IMR-90 (cell line): ENCODE measurements around the gene SRPK2. TPM values are rescaled to one million over a fixed set of nuclear protein-coding genes. Genes with fewer than 3 reads are reported as not detected.

Experiments used
- ATAC-seq: fragments of 200-7000 bp; cut with Tn5 transposase; 2 replicates; pipeline ENCODE4 v1.9.1; 2020; ENCODE audit warnings: low read depth, mild to moderate bottlenecking, moderate library complexity
- BruUV-seq: library from RNA; stranded (reverse); fragments of 400-500 nt; replicated peaks from 2 replicates; lab custom pipeline; 2021; lab: Mats Ljungman, UMichigan
- CTCF ChIA-PET: fragments of 300-600 bp; formaldehyde crosslinking; extraction: SDS; loops from one replicate; lab custom pipeline; 2021; ENCODE audit warnings: antibody characterized with exemption; lab: Yijun Ruan, JAX
- POLR2A ChIA-PET: fragments of 300-600 bp; sonication (Branson Sonifier 250); formaldehyde crosslinking; loops from one replicate; lab custom pipeline; 2022; ENCODE audit warnings: antibody characterized with exemption; ENCODE audit not compliant: unreplicated experiment; lab: Charles Lee
- DNase-seq: peaks from one replicate; pipeline ENCODE4 v3.0.0; 2013
- H2AFZ ChIP-seq: replicated peaks from 2 replicates; pipeline ENCODE3; 2013; ENCODE audit warnings: low read length, mild to moderate bottlenecking; ENCODE audit not compliant: poor library complexity
- H2AK5ac ChIP-seq: 2 replicates; pipeline ENCODE4 v1.6.1; 2013; ENCODE audit warnings: low read depth, low read length, inconsistent platforms
- H2AK9ac ChIP-seq: replicated peaks from 2 replicates; pipeline ENCODE3; 2013; ENCODE audit warnings: mild to moderate bottlenecking, low read depth, low read length, moderate library complexity; ENCODE audit not compliant: poor library complexity
- H2BK120ac ChIP-seq: 2 replicates; pipeline ENCODE4 v1.6.1; 2013; ENCODE audit warnings: low read depth, low read length, inconsistent platforms
- H2BK15ac ChIP-seq: 3 replicates; pipeline ENCODE4 v1.6.1; 2013; ENCODE audit warnings: low read depth, low read length, inconsistent platforms
- H2BK20ac ChIP-seq: 2 replicates; pipeline ENCODE4 v1.6.1; 2013; ENCODE audit warnings: low read depth, mild to moderate bottlenecking, inconsistent platforms, low read length, moderate library complexity
- H2BK5ac ChIP-seq: 2 replicates; pipeline ENCODE4 v1.6.1; 2013; ENCODE audit warnings: mild to moderate bottlenecking, low read depth, low read length, inconsistent platforms; ENCODE audit not compliant: poor library complexity, severe bottlenecking
- H3K14ac ChIP-seq: replicated peaks from 2 replicates; pipeline ENCODE4 v1.6.1; 2013; ENCODE audit warnings: low read depth, low read length, inconsistent platforms
- H3K18ac ChIP-seq: 2 replicates; pipeline ENCODE4 v1.6.1; 2013; ENCODE audit warnings: low read depth, low read length, control low read depth
- H3K23ac ChIP-seq: 2 replicates; pipeline ENCODE4 v1.6.1; 2013; ENCODE audit warnings: low read depth, low read length, inconsistent platforms
- H3K27ac ChIP-seq: 2 replicates; pipeline ENCODE4 v1.5.1; 2013; ENCODE audit warnings: mild to moderate bottlenecking, control low read depth, low read length; ENCODE audit not compliant: insufficient read depth
- H3K27me3 ChIP-seq: 2 replicates; pipeline ENCODE4 v1.6.1; 2013; ENCODE audit warnings: low read length; ENCODE audit not compliant: control insufficient read depth, insufficient read depth
- H3K36me3 ChIP-seq: 2 replicates; pipeline ENCODE4 v1.6.1; 2013; ENCODE audit warnings: low read length, mixed read lengths; ENCODE audit not compliant: control insufficient read depth, insufficient read depth
- H3K4ac ChIP-seq: 2 replicates; pipeline ENCODE4 v1.6.1; 2013; ENCODE audit warnings: low read depth, low read length, inconsistent platforms
- H3K4me1 ChIP-seq: 2 replicates; pipeline ENCODE4 v1.6.1; 2013; ENCODE audit warnings: low read length, mixed read lengths; ENCODE audit not compliant: control insufficient read depth, insufficient read depth
- H3K4me2 ChIP-seq: 2 replicates; pipeline ENCODE4 v1.6.1; 2013; ENCODE audit warnings: low read depth, mild to moderate bottlenecking, control low read depth, low read length, moderate library complexity
- H3K4me3 ChIP-seq: 2 replicates; pipeline ENCODE4 v1.5.1; 2013; ENCODE audit warnings: low read depth, mild to moderate bottlenecking, control low read depth, low read length, moderate library complexity; ENCODE audit not compliant: insufficient read depth
- H3K56ac ChIP-seq: 2 replicates; pipeline ENCODE4 v1.6.1; 2013; ENCODE audit warnings: low read length, inconsistent platforms; ENCODE audit not compliant: insufficient read depth; ENCODE audit errors: extremely low read depth
- H3K79me1 ChIP-seq, 2 experiments: 2 replicates each; pipeline ENCODE4 v1.6.1; 2013; ENCODE audit warnings: low read length in 2 of 2, inconsistent platforms in 1 of 2, low read depth in 1 of 2
- H3K9ac ChIP-seq: 2 replicates; pipeline ENCODE4 v1.6.1; 2013; ENCODE audit warnings: low read depth, low read length, control low read depth
- H3K9me1 ChIP-seq: 2 replicates; pipeline ENCODE4 v1.6.1; 2013; ENCODE audit warnings: low read length, inconsistent platforms; ENCODE audit not compliant: insufficient read depth
- H3K9me3 ChIP-seq: 2 replicates; pipeline ENCODE4 v1.6.1; 2013; ENCODE audit warnings: low read length; ENCODE audit not compliant: control insufficient read depth, insufficient read depth
- H4K20me1 ChIP-seq: 2 replicates; pipeline ENCODE4 v1.6.1; 2013; ENCODE audit warnings: low read length, inconsistent platforms; ENCODE audit not compliant: insufficient read depth
- H4K5ac ChIP-seq: 2 replicates; pipeline ENCODE4 v1.6.1; 2013; ENCODE audit warnings: mild to moderate bottlenecking, low read depth, low read length, control low read depth
- H4K8ac ChIP-seq, 2 experiments: 2 replicates each; pipeline ENCODE4 v1.6.1; 2013; ENCODE audit warnings: low read depth in 2 of 2, low read length in 2 of 2, control low read depth in 1 of 2, inconsistent platforms in 1 of 2
- H4K91ac ChIP-seq: 2 replicates; pipeline ENCODE4 v1.6.1; 2013; ENCODE audit warnings: low read depth, low read length, inconsistent platforms; ENCODE audit not compliant: insufficient read depth
- CEBPB ChIP-seq: IDR thresholded peaks from 2 replicates; pipeline ENCODE4 v1.6.1; 2012; ENCODE audit warnings: low read depth, low read length, improper control_type of control experiment
- CHD1 ChIP-seq: IDR thresholded peaks from 2 replicates; pipeline ENCODE4 v1.6.1; 2012; ENCODE audit warnings: low read depth, low read length, improper control_type of control experiment
- ELK1 ChIP-seq: fragments of 150-350 bp; IDR thresholded peaks from 2 replicates; pipeline ENCODE4 v1.6.1; 2016; ENCODE audit warnings: low read depth, mild to moderate bottlenecking, low read length, moderate library complexity, borderline replicate concordance
- FOS ChIP-seq: fragments of 150-350 bp; IDR thresholded peaks from 2 replicates; pipeline ENCODE4 v1.6.1; 2016; ENCODE audit warnings: low read depth, low read length
- MAFK ChIP-seq: IDR thresholded peaks from 2 replicates; pipeline ENCODE4 v1.6.1; 2012; ENCODE audit warnings: low read depth, low read length, improper control_type of control experiment
- MAZ ChIP-seq: IDR thresholded peaks from 2 replicates; pipeline ENCODE4 v1.6.1; 2012; ENCODE audit warnings: low read depth, mild to moderate bottlenecking, low read length, improper control_type of control experiment, moderate library complexity, borderline replicate concordance
- MXI1 ChIP-seq: IDR thresholded peaks from 2 replicates; pipeline ENCODE4 v1.6.1; 2012; ENCODE audit warnings: low read depth, mild to moderate bottlenecking, low read length, moderate library complexity, borderline replicate concordance
- NFE2L2 ChIP-seq: fragments of 150-350 bp; IDR thresholded peaks from 2 replicates; pipeline ENCODE4 v1.6.1; 2016; ENCODE audit warnings: low read depth, mild to moderate bottlenecking, low read length
- POLR2A ChIP-seq: IDR thresholded peaks from 2 replicates; pipeline ENCODE4 v1.6.1; 2012; ENCODE audit warnings: mild to moderate bottlenecking, low read depth, low read length
- RCOR1 ChIP-seq: IDR thresholded peaks from 2 replicates; pipeline ENCODE4 v1.6.1; 2012; ENCODE audit warnings: mild to moderate bottlenecking, low read length, improper control_type of control experiment; ENCODE audit not compliant: insufficient replicate concordance
- RFX5 ChIP-seq: IDR thresholded peaks from 2 replicates; pipeline ENCODE4 v1.8.0; 2012; ENCODE audit warnings: low read depth, mild to moderate bottlenecking, low read length, moderate library complexity
- SMC3 ChIP-seq: fragments of 150-350 bp; IDR thresholded peaks from 2 replicates; pipeline ENCODE4 v1.6.1; 2016; ENCODE audit warnings: low read depth, mild to moderate bottlenecking, antibody characterized with exemption, low read length, moderate library complexity
- USF2 ChIP-seq: fragments of 150-350 bp; IDR thresholded peaks from 2 replicates; pipeline ENCODE4 v1.6.1; 2017; ENCODE audit warnings: mild to moderate bottlenecking, antibody characterized with exemption, low read length, low read depth
- WGBS, 2 experiments: methylation state at CpG; one replicate each; pipeline versions ENCODE4 v1.1.5 to v1.1.7; 2013; ENCODE audit warnings: missing lambda C conversion rate in 2 of 2; ENCODE audit not compliant: insufficient read length in 1 of 2; ENCODE audit errors: extremely low coverage in 2 of 2; 5-methylcytosine and 5-hydroxymethylcytosine counted together
- dilution Hi-C: fragments of 300-500 bp; cut with HindIII; formaldehyde crosslinking; loops from one replicate; pipeline ENCODE4 v1.14.3; 2018; ENCODE audit warnings: low sequenced_read_pairs; ENCODE audit not compliant: unreplicated experiment
- in situ Hi-C: fragments of 300-500 bp; cut with MboI; formaldehyde crosslinking; loops from 3 replicates; pipeline ENCODE4 v1.14.3; 2019; ENCODE audit warnings: low sequenced_read_pairs, inconsistent platforms, mixed read lengths
- intact Hi-C: fragments of 100-400 bp; cut with micrococcal nuclease; formaldehyde crosslinking; loops from 2 replicates; pipeline ENCODE4 v1.10.0; 2022
- polyA plus RNA-seq, 3 experiments: library from polyadenylated mRNA; depleted of rRNA; stranded (reverse); fragments of >200 nt; gene quantifications; 2 replicates each; pipeline ENCODE4 v1.2.3, GENCODE V29; 2012; ENCODE audit warnings: low replicate concordance in 1 of 3
- total RNA-seq: library from RNA; depleted of rRNA; stranded (reverse); fragments of >200 nt; gene quantifications from 2 replicates; pipeline ENCODE4 v1.2.3, GENCODE V29; 2012

SRPK2 gene
- total and polyA plus RNA-seq, 2 of the 4 experiments (the other 2 are of a cell fraction), result 13.2 to 33.0 TPM

GRCh38 chr7:105189859-105190492 is 198.7 kb downstream of the SRPK2 start:
- no peak for TF ChIP-seq MAFK
- no peak for TF ChIP-seq USF2
- no peak for TF ChIP-seq MXI1
- TF ChIP-seq POLR2A, result no peak
- TF ChIP-seq ELK1, result no peak
- TF ChIP-seq CHD1, result no peak
- TF ChIP-seq NFE2L2, result no peak
- TF ChIP-seq RFX5, result no peak
- TF ChIP-seq RCOR1, result no peak
- TF ChIP-seq SMC3, result no peak
- TF ChIP-seq FOS, result no peak
- no peak for TF ChIP-seq CEBPB
- no peak for TF ChIP-seq MAZ
- CTCF ChIA-PET, result no interaction called here
- H4K20me1 ChIP-seq, result peaks cover 25% of the 10 kb centered on the region; the same call in 1 of the 2 replicates
- BruUV-seq, result no TSS peak
- H2BK120ac ChIP-seq, result no peak overlapping the region
- 98% methylated on average over 5 of the region's 8 CpGs; no CpG with 5 or more reads in 1 of the 2 experiments for WGBS, 2 experiments
- no peak overlapping the region for H3K4me2 ChIP-seq
- H3K9me3 ChIP-seq, result no peaks in the 10 kb centered on the region
- no peak overlapping the region for H2AK9ac ChIP-seq
- no peaks in the 10 kb centered on the region for H3K27me3 ChIP-seq
- ATAC-seq (peak; percentile 46), DNase-seq (peak; percentile 12)
- H3K4me3 ChIP-seq, result no peak overlapping the region
- no peak overlapping the region for H2BK15ac ChIP-seq
- H3K18ac ChIP-seq, result no peak overlapping the region
- no peak overlapping the region for H3K9ac ChIP-seq
- H4K91ac ChIP-seq, result no peak overlapping the region
- H2BK20ac ChIP-seq, result no peak overlapping the region
- no peak overlapping the region for H2AK5ac ChIP-seq
- no peak overlapping the region for H3K23ac ChIP-seq
- POLR2A ChIA-PET, result no interaction called here
- in situ Hi-C loops, result no loop called here
- H3K56ac ChIP-seq, result no peak overlapping the region
- no peak overlapping the region for H2BK5ac ChIP-seq
- peaks cover 9% of the 10 kb centered on the region for H3K4me1 ChIP-seq
- intact Hi-C loops, result no loop called here
- no peak overlapping the region for H3K4ac ChIP-seq
- H4K8ac ChIP-seq, result no peak overlapping the region
- no peak overlapping the region for H4K5ac ChIP-seq
- H3K27ac ChIP-seq, result no peak overlapping the region
- H2AFZ ChIP-seq, result no peak overlapping the region
- H3K36me3 ChIP-seq, result no peaks in the 10 kb centered on the region
- peaks cover 24 to 44% of the 10 kb centered on the region in 2 experiments for H3K79me1 ChIP-seq
- H3K14ac ChIP-seq, result no peak overlapping the region
- H3K9me1 ChIP-seq, result peaks cover 10% of the 10 kb centered on the region; the same call in 1 of the 2 replicates
- dilution Hi-C loops, result no loop called here
